ENCODE data around the gene SUGCT. TPM values are rescaled to one million over a fixed set of nuclear protein-coding genes. Genes with fewer than 3 reads are reported as not detected.

SUGCT gene
- total and polyA plus RNA-seq, 4 donors: 37.9 to 152 (median 53.2) TPM

DNA sequence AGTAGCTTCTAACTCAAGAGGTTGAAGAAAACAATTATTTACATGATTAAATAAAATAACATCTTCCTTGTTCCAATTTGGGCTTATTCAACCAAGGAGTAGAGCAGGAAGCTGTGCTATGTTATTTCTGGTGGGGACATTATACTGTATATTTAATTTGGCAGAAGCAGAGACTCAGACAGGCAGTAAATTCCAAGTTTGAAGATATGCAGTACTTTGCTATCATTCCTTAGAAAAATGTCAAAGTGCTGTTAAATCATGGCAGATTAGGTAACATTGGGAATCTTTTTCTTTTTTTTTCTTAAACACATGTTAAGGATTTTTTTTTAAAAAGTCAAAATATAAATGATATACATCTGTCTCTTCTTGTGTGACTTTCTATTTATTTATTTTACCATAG lies 190.1 kb downstream of the SUGCT start:
- ATAC-seq (ENCODE audit: low FRiP score): no peak
- no peaks in the 10 kb centered on the region for H3K36me3 ChIP-seq (ENCODE audit: control insufficient read depth in 1 of 2, insufficient read depth in 2 of 2, low read length in 1 of 2)
- DNase-seq: no peak
- no peak overlapping the region for H3K27ac ChIP-seq (ENCODE audit: low read depth in 1 of 2, low read length in 2 of 2)
- no peak overlapping the region for H3K4me3 ChIP-seq (ENCODE audit: low read length in 2 of 2)
- intact Hi-C loops (cut with DNase I): loop anchor here (5.0 to 10.0 kb wide), 6 partner anchors 90 to 1380 kb away; partner anchors contain the start of gene INHBA (in 2 of the 2)
- H3K4me1 ChIP-seq (ENCODE audit: control insufficient read depth in 1 of 2, insufficient read depth in 2 of 2, low read length in 2 of 2): no peaks in the 10 kb centered on the region
- H3K27me3 ChIP-seq (ENCODE audit: control insufficient read depth in 1 of 2, insufficient read depth in 2 of 2, low read length in 1 of 2): peaks cover 0 to 2% of the 10 kb centered on the region in 2 donors
- no peaks in the 10 kb centered on the region for H3K9me3 ChIP-seq (ENCODE audit: control insufficient read depth, low read length)

DNA sequence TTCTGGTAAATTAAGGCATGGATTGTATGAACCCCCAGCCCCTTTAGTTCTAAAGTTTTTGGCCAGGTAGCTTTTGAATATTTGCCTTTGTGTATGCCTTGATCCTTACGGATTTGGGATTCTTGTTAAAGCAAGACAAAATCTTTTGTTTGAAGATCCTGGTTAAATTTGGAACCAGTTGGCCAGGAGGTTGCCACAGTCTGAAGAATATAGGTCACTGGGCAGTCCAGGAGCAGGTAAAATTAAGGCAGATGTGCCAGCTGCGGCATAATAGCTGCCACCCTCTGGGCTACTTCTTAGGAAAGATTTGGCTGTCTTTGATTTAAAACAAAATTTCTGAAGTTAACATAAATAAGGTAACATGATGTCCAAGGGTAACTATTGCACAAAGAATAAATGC lies 192.3 kb downstream of the SUGCT start:
- Histone ChIP-seq H3K9me3 (ENCODE audit: control insufficient read depth, low read length) (no peaks in the 10 kb centered on the region), H3K27ac (ENCODE audit: low read depth in 1 of 2, low read length in 2 of 2) (no peak overlapping the region), H3K27me3 (ENCODE audit: control insufficient read depth in 1 of 2, insufficient read depth in 2 of 2, low read length in 1 of 2) (peaks cover 0 to 2% of the 10 kb centered on the region in 2 donors), H3K4me3 (ENCODE audit: low read length in 2 of 2) (no peak overlapping the region), H3K4me1 (ENCODE audit: control insufficient read depth in 1 of 2, insufficient read depth in 2 of 2, low read length in 2 of 2) (peaks cover 0 to 1% of the 10 kb centered on the region in 2 donors), H3K36me3 (ENCODE audit: control insufficient read depth in 1 of 2, insufficient read depth in 2 of 2, low read length in 1 of 2) (no peaks in the 10 kb centered on the region)
- intact Hi-C loops (cut with DNase I): loop anchor here (5.0 to 10.0 kb wide), 6 partner anchors 92 to 1378 kb away; partner anchors contain the start of gene INHBA (in 2 of the 2)
- no peak for ATAC-seq (ENCODE audit: low FRiP score)
- WGBS, 2 donors: 86 to 90% methylated on average over 2 of the region's 2 CpGs
- DNase-seq: no peak

DNA sequence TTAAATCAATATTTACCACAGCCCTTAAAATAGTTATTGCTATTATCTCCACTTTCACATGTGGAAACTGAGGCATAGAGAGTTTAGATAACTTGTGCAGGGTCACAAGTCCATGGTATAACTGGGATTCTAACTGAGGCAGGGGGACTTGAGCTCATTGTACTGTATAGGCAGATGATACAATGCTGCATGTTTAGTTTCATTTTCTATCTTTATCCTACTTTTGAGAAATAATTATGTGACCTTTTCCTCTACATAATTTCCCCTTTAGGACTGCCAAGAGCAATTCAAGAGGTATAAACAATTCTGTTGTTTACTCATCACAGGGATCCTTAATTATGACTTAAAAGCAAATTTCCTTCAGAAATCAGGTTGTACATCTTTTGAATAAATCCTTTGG lies 193.1 kb downstream of the SUGCT start:
- ATAC-seq (ENCODE audit: low FRiP score) (no peak), DNase-seq (no peak)
- Histone ChIP-seq H3K27ac (ENCODE audit: low read depth in 1 of 2, low read length in 2 of 2) (no peak overlapping the region), H3K4me1 (ENCODE audit: control insufficient read depth in 1 of 2, insufficient read depth in 2 of 2, low read length in 2 of 2) (peaks cover 0 to 1% of the 10 kb centered on the region in 2 donors), H3K36me3 (ENCODE audit: control insufficient read depth in 1 of 2, insufficient read depth in 2 of 2, low read length in 1 of 2) (no peaks in the 10 kb centered on the region), H3K9me3 (ENCODE audit: control insufficient read depth, low read length) (no peaks in the 10 kb centered on the region), H3K4me3 (ENCODE audit: low read length in 2 of 2) (no peak overlapping the region), H3K27me3 (ENCODE audit: control insufficient read depth in 1 of 2, insufficient read depth in 2 of 2, low read length in 1 of 2) (peaks cover 0 to 2% of the 10 kb centered on the region in 2 donors)
- intact Hi-C loops (cut with DNase I): loop anchor here (5.0 to 10.0 kb wide), 6 partner anchors 93 to 1377 kb away; partner anchors contain the start of gene INHBA (in 2 of the 2)

DNA sequence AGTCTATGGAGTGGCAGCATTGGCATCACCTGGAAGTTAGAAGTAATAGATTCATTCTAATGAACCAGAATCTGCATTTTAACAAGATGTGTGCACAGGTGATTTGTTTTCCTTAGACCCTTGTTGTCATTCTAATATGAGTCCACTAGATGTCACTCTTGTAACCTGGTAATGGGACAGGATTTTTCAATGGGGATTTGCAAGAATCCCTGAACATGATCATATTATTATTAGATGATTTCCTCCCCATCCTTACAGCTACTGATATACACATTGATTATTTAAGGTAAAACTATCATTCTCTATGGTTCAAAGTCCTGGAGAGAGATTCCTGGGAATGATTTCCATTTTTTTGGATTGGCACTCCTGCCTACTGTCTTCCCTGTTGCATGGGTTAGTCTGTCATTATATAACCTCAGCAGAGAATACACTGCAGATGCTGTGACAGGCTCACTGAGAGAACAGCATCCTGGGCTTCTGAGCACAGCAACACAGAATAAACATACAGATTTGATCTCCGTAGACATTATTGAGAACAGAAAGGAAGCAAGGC lies 194.9 kb downstream of the SUGCT start:
- intact Hi-C loops (cut with DNase I): loop anchor here (5.0 to 10.0 kb wide), 7 partner anchors 95 to 1375 kb away; partner anchors contain the start of gene INHBA (in 2 of the 2)
- 5 to 13% methylated on average over 1 of the region's 1 CpG for WGBS, 2 donors
- peak; percentile 81 for ATAC-seq (ENCODE audit: low FRiP score)
- peaks cover 0 to 1% of the 10 kb centered on the region in 2 donors for H3K4me1 ChIP-seq (ENCODE audit: control insufficient read depth in 1 of 2, insufficient read depth in 2 of 2, low read length in 2 of 2)
- H3K9me3 ChIP-seq (ENCODE audit: control insufficient read depth, low read length): no peaks in the 10 kb centered on the region
- no peak for DNase-seq
- peak overlapping the region in 1 of 2 donors; percentile 68 for H3K27ac ChIP-seq (ENCODE audit: low read depth in 1 of 2, low read length in 2 of 2)
- H3K27me3 ChIP-seq (ENCODE audit: control insufficient read depth in 1 of 2, insufficient read depth in 2 of 2, low read length in 1 of 2): no peaks in the 10 kb centered on the region
- no peaks in the 10 kb centered on the region for H3K36me3 ChIP-seq (ENCODE audit: control insufficient read depth in 1 of 2, insufficient read depth in 2 of 2, low read length in 1 of 2)
- no peak overlapping the region for H3K4me3 ChIP-seq (ENCODE audit: low read length in 2 of 2)

DNA sequence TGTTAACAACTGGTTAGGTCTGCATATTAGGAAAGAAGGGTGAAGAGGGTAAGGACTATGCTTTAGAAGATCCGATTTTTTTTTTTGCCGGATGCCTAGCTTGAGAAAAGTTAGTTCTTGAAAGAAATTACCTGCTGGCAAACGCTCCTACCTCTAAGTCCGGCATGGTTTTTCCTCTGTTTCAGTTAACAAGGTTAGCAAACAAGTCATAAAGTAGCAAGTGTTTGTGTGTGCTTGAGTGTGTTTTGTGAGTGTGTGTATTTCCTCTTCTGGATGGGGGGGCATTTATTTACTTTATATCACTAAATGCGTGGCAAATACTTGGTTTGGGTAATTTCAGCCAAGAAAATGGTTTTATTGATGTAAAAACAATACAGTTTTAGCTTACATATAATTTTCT lies 195.6 kb downstream of the SUGCT start:
- Histone ChIP-seq H3K27ac (ENCODE audit: low read depth in 1 of 2, low read length in 2 of 2) (peak overlapping the region in 1 of 2 donors; percentile 28), H3K36me3 (ENCODE audit: control insufficient read depth in 1 of 2, insufficient read depth in 2 of 2, low read length in 1 of 2) (no peaks in the 10 kb centered on the region), H3K27me3 (ENCODE audit: control insufficient read depth in 1 of 2, insufficient read depth in 2 of 2, low read length in 1 of 2) (no peaks in the 10 kb centered on the region), H3K9me3 (ENCODE audit: control insufficient read depth, low read length) (no peaks in the 10 kb centered on the region), H3K4me1 (ENCODE audit: control insufficient read depth in 1 of 2, insufficient read depth in 2 of 2, low read length in 2 of 2) (peaks cover 0 to 1% of the 10 kb centered on the region in 2 donors), H3K4me3 (ENCODE audit: low read length in 2 of 2) (no peak overlapping the region)
- DNase-seq (no peak), ATAC-seq (ENCODE audit: low FRiP score) (no peak)
- 68 to 76% methylated on average over 5 of the region's 5 CpGs for WGBS, 2 donors
- intact Hi-C loops (cut with DNase I): loop anchor here in 1 of 2 donors (5.0 kb wide), 1 partner anchor 277 kb away; no protein-coding TSS in a partner anchor

DNA sequence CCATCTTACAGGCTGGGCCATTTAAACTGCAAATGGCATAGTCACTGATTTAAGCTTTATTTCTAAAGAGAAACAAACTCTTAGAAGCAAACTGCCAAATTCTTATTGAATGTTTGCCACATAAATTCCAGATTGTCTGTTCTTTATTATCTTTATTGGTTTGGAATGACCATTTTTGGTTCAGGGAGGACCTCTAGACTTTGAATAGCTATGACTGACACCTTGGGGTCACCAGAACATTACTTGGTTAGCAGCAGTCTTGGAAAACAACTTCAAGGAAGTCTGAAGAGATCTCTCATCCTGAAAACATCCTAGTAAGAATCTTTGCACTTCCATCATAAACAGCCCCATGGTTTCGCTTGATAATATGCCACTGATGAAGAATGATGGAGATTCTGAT lies 197.1 kb downstream of the SUGCT start:
- peaks cover 0 to 1% of the 10 kb centered on the region in 2 donors for H3K4me1 ChIP-seq (ENCODE audit: control insufficient read depth in 1 of 2, insufficient read depth in 2 of 2, low read length in 2 of 2)
- no peaks in the 10 kb centered on the region for H3K27me3 ChIP-seq (ENCODE audit: control insufficient read depth in 1 of 2, insufficient read depth in 2 of 2, low read length in 1 of 2)
- no peaks in the 10 kb centered on the region for H3K9me3 ChIP-seq (ENCODE audit: control insufficient read depth, low read length)
- H3K27ac ChIP-seq (ENCODE audit: low read depth in 1 of 2, low read length in 2 of 2): no peak overlapping the region
- intact Hi-C loops (cut with DNase I): loop anchor here in 1 of 2 donors (5.0 kb wide), 1 partner anchor 275 kb away; no protein-coding TSS in a partner anchor
- no peaks in the 10 kb centered on the region for H3K36me3 ChIP-seq (ENCODE audit: control insufficient read depth in 1 of 2, insufficient read depth in 2 of 2, low read length in 1 of 2)
- 0 to 50% methylated on average over 1 of the region's 1 CpG for WGBS, 2 donors
- no peak overlapping the region for H3K4me3 ChIP-seq (ENCODE audit: low read length in 2 of 2)
- no peak for DNase-seq
- ATAC-seq (ENCODE audit: low FRiP score): no peak

DNA sequence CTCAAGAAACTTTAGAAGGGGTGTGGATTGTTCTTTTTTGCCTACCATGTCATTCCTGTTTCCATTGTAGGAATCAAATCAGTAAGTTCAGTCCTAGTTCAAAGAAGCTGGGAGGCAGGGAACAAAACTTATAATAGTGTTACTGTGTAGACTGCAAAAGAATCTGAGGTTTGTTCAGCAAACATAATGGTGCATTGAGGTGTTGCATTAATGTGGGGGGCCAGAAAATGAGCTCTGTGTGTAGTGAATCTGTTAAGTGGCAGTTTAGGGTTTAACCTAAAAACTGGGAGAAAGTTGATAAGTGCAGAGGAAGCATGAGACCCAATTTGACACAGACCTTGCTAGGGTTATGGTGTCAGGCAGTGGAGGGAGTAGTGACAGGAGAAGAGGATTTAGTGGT lies 197.7 kb downstream of the SUGCT start:
- intact Hi-C loops (cut with DNase I): loop anchor here in 1 of 2 donors (5.0 kb wide), 1 partner anchor 275 kb away; no protein-coding TSS in a partner anchor
- Histone ChIP-seq H3K27me3 (ENCODE audit: control insufficient read depth in 1 of 2, insufficient read depth in 2 of 2, low read length in 1 of 2) (no peaks in the 10 kb centered on the region), H3K27ac (ENCODE audit: low read depth in 1 of 2, low read length in 2 of 2) (no peak overlapping the region), H3K4me3 (ENCODE audit: low read length in 2 of 2) (no peak overlapping the region), H3K9me3 (ENCODE audit: control insufficient read depth, low read length) (no peaks in the 10 kb centered on the region), H3K4me1 (ENCODE audit: control insufficient read depth in 1 of 2, insufficient read depth in 2 of 2, low read length in 2 of 2) (peaks cover 0 to 1% of the 10 kb centered on the region in 2 donors), H3K36me3 (ENCODE audit: control insufficient read depth in 1 of 2, insufficient read depth in 2 of 2, low read length in 1 of 2) (no peaks in the 10 kb centered on the region)
- DNase-seq: no peak
- ATAC-seq (ENCODE audit: low FRiP score): no peak

DNA sequence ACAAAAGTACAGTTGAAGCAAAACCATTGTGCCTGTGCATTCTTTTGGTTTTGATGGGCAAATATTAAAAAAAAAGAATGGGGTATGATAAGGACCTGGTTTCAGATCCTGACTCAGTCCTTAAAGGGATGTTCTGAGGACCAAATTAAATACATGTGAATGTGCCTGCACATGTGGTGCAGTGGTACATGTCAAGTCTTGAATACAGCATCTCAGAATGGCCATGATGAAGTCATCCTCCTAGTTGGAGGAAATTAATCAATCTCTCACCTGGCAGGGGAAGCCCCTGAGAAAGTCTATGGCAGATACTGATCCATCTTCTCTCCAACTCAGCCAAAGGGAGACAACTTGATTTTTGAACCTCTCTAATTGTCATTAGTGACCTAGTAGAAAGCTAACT lies 207.0 kb downstream of the SUGCT start:
- Histone ChIP-seq H3K9me3 (ENCODE audit: control insufficient read depth, low read length) (peaks cover 2% of the 10 kb centered on the region), H3K4me3 (ENCODE audit: low read length in 2 of 2) (no peak overlapping the region), H3K27me3 (ENCODE audit: control insufficient read depth in 1 of 2, insufficient read depth in 2 of 2, low read length in 1 of 2) (no peaks in the 10 kb centered on the region), H3K36me3 (ENCODE audit: control insufficient read depth in 1 of 2, insufficient read depth in 2 of 2, low read length in 1 of 2) (no peaks in the 10 kb centered on the region), H3K4me1 (ENCODE audit: control insufficient read depth in 1 of 2, insufficient read depth in 2 of 2, low read length in 2 of 2) (no peaks in the 10 kb centered on the region), H3K27ac (ENCODE audit: low read depth in 1 of 2, low read length in 2 of 2) (no peak overlapping the region)
- ATAC-seq (ENCODE audit: low FRiP score): no peak
- intact Hi-C loops (cut with DNase I): no loop called here
- DNase-seq: no peak

DNA sequence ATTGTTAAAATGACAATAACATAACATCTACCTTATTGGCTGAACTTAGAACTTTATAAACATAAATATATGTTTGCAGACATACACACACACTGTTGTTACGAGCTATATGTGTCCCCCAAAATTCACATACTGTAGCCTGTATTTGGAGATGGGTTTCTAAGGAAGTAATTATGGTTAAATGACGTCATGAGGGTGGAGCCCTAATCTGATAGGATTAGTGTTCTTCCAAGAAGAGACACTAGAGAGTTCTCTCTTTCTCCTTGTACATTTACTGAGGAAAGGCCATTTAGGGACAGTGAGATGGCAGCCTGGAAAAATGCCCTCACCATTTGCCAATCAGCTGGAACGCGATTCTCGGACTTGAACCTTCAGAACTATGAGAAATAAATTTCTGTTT lies 211.7 kb downstream of the SUGCT start:
- Histone ChIP-seq H3K36me3 (ENCODE audit: control insufficient read depth in 1 of 2, insufficient read depth in 2 of 2, low read length in 1 of 2) (no peaks in the 10 kb centered on the region), H3K27ac (ENCODE audit: low read depth in 1 of 2, low read length in 2 of 2) (no peak overlapping the region), H3K9me3 (ENCODE audit: control insufficient read depth, low read length) (no peaks in the 10 kb centered on the region), H3K4me3 (ENCODE audit: low read length in 2 of 2) (no peak overlapping the region), H3K4me1 (ENCODE audit: control insufficient read depth in 1 of 2, insufficient read depth in 2 of 2, low read length in 2 of 2) (no peaks in the 10 kb centered on the region), H3K27me3 (ENCODE audit: control insufficient read depth in 1 of 2, insufficient read depth in 2 of 2, low read length in 1 of 2) (no peaks in the 10 kb centered on the region)
- intact Hi-C loops (cut with DNase I): no loop called here
- DNase-seq: no peak
- no peak for ATAC-seq (ENCODE audit: low FRiP score)
- 91 to 93% methylated on average over 5 of the region's 5 CpGs for WGBS, 2 donors
